ENCODE results near the gene TBC1D25. TPM values are rescaled to one million over a fixed set of nuclear protein-coding genes. Genes with fewer than 3 reads are reported as not detected.

The TBC1D25 gene
- total RNA-seq, 3 donors from 2014 or later (not counting 1 experiment from before 2014, with no cell fraction given) = 34.9 to 41.8 (median 36.1) TPM

DNA sequence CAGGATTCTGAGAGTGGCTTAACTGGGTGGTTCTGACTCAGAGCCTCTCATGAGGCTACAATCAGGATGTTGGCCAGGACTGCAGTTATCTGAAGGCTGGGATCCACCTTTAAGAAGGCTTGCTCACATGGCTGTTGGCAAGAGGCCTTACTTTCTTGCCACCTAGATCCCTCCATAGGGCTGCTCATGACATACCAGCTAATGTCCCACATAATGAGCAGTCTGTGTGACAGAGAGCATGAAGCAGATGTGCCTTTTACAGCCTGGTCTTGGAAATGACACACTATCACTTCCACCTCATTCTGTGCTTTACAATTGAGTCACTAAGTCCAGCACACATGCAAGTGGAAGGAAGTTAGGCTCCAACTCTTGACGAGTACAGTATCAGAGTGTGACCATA lies 30.4 kb downstream of the TBC1D25 start:
- Mint-ChIP-seq H3K27ac (no peak overlapping the region), H3K4me3 (no peak overlapping the region), H3K4me1 (peaks cover 6 to 12% of the 10 kb centered on the region in 2 donors), H3K36me3 (no peaks in the 10 kb centered on the region), H3K27me3 (ENCODE audit: low read depth in 2 of 2) (no peaks in the 10 kb centered on the region), H3K9me3 (no peaks in the 10 kb centered on the region)
- Histone ChIP-seq H3K36me3 (ENCODE audit: control insufficient read depth, insufficient read depth, low read length) (no peaks in the 10 kb centered on the region), H3K27me3 (ENCODE audit: control insufficient read depth, insufficient read depth, low read length) (no peaks in the 10 kb centered on the region), H3K4me3 (ENCODE audit: low read length) (no peak overlapping the region), H3K27ac (ENCODE audit: low read length) (no peak overlapping the region), H3K4me1 (ENCODE audit: control insufficient read depth, insufficient read depth, low read length) (peaks cover 11% of the 10 kb centered on the region), H3K9me3 (ENCODE audit: control insufficient read depth, insufficient read depth, low read length) (no peaks in the 10 kb centered on the region)
- intact Hi-C loops (cut with micrococcal nuclease) = no loop called here
- WGBS (ENCODE audit: insufficient coverage) = no CpG with 5 or more reads among the region's 1 CpG
- no peak for DNase-seq
- TF ChIP-seq, protein P1, sequence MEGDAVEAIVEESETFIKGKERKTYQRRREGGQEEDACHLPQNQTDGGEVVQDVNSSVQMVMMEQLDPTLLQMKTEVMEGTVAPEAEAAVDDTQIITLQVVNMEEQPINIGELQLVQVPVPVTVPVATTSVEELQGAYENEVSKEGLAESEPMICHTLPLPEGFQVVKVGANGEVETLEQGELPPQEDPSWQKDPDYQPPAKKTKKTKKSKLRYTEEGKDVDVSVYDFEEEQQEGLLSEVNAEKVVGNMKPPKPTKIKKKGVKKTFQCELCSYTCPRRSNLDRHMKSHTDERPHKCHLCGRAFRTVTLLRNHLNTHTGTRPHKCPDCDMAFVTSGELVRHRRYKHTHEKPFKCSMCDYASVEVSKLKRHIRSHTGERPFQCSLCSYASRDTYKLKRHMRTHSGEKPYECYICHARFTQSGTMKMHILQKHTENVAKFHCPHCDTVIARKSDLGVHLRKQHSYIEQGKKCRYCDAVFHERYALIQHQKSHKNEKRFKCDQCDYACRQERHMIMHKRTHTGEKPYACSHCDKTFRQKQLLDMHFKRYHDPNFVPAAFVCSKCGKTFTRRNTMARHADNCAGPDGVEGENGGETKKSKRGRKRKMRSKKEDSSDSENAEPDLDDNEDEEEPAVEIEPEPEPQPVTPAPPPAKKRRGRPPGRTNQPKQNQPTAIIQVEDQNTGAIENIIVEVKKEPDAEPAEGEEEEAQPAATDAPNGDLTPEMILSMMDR (IDR thresholded peaks at IDR 0.05) = no peak
- no peak for ATAC-seq

DNA sequence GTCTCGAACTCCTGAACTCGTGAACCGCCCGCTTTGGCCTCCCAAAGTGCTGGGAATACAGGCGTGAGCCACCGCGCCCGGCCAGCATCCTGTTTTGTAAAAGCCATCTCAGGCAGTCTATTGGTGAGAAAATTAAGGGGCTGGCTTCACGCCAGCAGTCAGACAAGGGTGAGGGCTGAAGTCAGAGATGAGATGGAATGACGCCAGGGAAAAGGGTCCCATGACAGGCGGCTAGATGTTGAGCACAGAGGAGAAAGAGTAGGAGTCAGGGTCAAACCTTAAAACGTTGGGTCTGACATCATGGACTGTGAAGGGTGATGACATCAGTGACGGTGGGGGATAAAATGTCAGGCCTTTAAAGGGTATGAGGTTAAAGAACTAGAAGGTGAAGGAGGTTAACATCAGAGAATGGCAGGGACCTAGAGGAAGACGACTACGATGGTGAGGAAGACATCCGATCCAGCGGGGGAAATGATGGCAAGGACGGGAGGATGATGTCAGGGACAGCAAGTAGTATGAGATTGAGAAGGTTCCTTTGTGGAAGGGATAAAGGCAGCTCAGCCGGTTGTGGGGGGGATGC lies 34.3 kb downstream of the TBC1D25 start:
- no peaks in the 10 kb centered on the region for H3K9me3 ChIP-seq (ENCODE audit: control insufficient read depth, insufficient read depth, low read length)
- peak overlapping the region; percentile 99 for H3K27ac ChIP-seq (ENCODE audit: low read length)
- H3K36me3 ChIP-seq (ENCODE audit: control insufficient read depth, insufficient read depth, low read length) = peaks cover 33% of the 10 kb centered on the region
- WGBS (ENCODE audit: insufficient coverage) = 41% methylated on average over 19 of the region's 19 CpGs
- Mint-ChIP-seq H3K27ac (peak overlapping the region; percentile 99 to 100), H3K36me3 (no peaks in the 10 kb centered on the region), H3K27me3 (ENCODE audit: low read depth in 2 of 2) (no peaks in the 10 kb centered on the region), H3K4me1 (peaks cover 9 to 21% of the 10 kb centered on the region in 2 donors), H3K9me3 (no peaks in the 10 kb centered on the region), H3K4me3 (peak overlapping the region; percentile 94)
- H3K4me1 ChIP-seq (ENCODE audit: control insufficient read depth, insufficient read depth, low read length) = peaks cover 23% of the 10 kb centered on the region
- intact Hi-C loops (cut with micrococcal nuclease) = loop anchor here (1.0 to 2.0 kb wide), 3 partner anchors 24 to 97 kb away; partner anchors contain the start of genes FTSJ1, TBC1D25 and WDR13
- peak overlapping the region; percentile 82 for H3K4me3 ChIP-seq (ENCODE audit: low read length)
- ATAC-seq (peak; percentile 29 to 49 (median 33)), DNase-seq (peak in 1 of 2 donors; percentile 45)
- no peaks in the 10 kb centered on the region for H3K27me3 ChIP-seq (ENCODE audit: control insufficient read depth, insufficient read depth, low read length)
- TF ChIP-seq, protein P1 (IDR thresholded peaks at IDR 0.05) = no peak

DNA sequence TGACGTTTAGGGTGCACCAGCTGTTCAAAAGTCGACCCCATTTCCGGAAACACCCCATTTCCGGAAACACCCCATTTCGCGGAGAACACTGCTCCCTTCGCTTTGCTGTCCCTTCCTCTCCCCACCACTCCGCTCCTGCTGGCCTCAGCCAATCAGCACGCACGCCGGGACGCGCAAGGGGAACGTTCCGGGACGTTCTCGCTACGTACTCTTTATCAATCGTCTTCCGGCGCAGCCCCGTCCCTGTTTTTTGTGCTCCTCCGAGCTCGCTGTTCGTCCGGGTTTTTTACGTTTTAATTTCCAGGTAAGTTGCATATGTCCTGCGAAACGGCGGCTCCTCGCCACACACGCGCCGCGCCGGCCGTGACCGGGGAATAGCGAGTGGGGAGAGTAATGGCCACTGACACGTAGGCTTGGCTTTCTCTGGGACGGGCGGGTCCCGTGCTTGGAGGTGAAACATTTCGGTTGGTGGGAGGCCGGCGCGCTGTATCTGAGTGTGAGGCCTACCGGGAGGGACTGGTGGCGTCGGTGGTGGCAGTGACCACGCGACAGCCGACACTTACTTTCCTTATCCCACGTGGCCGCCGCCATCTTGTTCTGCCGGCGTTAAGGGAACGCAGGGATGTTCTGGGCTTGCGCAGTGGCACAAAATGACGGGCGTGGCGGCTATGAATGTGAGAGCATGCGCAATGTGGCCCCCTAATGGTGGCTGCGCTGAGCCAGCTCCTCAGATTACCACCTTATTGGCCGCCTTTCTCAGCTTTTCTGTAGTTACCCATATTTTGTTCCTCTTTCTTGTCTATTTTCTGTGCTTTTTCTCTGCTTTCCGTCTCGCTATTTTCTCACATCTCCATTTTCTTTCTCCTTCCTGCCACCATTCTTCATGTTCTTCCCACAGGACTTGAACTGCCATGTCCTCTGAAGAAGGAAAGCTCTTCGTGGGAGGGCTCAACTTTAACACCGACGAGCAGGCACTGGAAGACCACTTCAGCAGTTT lies 35.1 kb downstream of the TBC1D25 start, which contains the start of gene RBM3:
RBM3 (plus strand) TSS at position 215 of the 997 bp plus-strand sequence; CDS start at position 912, 697 bp downstream.
- peak within 1 kb of the TSS; percentile 99 to 100 for H3K27ac Mint-ChIP-seq
- H3K9me3 ChIP-seq (ENCODE audit: control insufficient read depth, insufficient read depth, low read length) = no peaks in the 10 kb centered on the region
- no peaks in the 10 kb centered on the region for H3K27me3 Mint-ChIP-seq (ENCODE audit: low read depth in 2 of 2)
- WGBS (ENCODE audit: insufficient coverage) = under 1% methylated on average over 70 of the region's 71 CpGs
- H3K27me3 ChIP-seq (ENCODE audit: control insufficient read depth, insufficient read depth, low read length) = no peaks in the 10 kb centered on the region
- TF ChIP-seq, protein P1 (IDR thresholded peaks at IDR 0.05) = peak; percentile 35
- peak within 1 kb of the TSS; percentile 99 for H3K27ac ChIP-seq (ENCODE audit: low read length)
- intact Hi-C loops (cut with micrococcal nuclease) = loop anchor here (1.0 to 2.0 kb wide), 3 partner anchors 23 to 98 kb away; partner anchors contain the start of genes FTSJ1, TBC1D25 and WDR13
- DNase-seq (peak; percentile 80 to 96), ATAC-seq (peak; percentile 90 to 98 (median 92))
- H3K36me3 Mint-ChIP-seq = no peaks in the 10 kb centered on the region
- peaks cover 23% of the 10 kb centered on the region for H3K4me1 ChIP-seq (ENCODE audit: control insufficient read depth, insufficient read depth, low read length)
- no peaks in the 10 kb centered on the region for H3K9me3 Mint-ChIP-seq
- peak within 1 kb of the TSS; percentile 82 for H3K4me3 ChIP-seq (ENCODE audit: low read length)
- peaks cover 9 to 22% of the 10 kb centered on the region in 2 donors for H3K4me1 Mint-ChIP-seq
- peak within 1 kb of the TSS; percentile 94 for H3K4me3 Mint-ChIP-seq
- peaks cover 41% of the 10 kb centered on the region for H3K36me3 ChIP-seq (ENCODE audit: control insufficient read depth, insufficient read depth, low read length)
